NCI-H146 (cell line): ENCODE results near the gene DHX8.

Experiments used
- DNase-seq: peaks from one replicate; lab custom pipeline; 2025; lab: John Stamatoyannopoulos, UW

Gene DHX8

DNA sequence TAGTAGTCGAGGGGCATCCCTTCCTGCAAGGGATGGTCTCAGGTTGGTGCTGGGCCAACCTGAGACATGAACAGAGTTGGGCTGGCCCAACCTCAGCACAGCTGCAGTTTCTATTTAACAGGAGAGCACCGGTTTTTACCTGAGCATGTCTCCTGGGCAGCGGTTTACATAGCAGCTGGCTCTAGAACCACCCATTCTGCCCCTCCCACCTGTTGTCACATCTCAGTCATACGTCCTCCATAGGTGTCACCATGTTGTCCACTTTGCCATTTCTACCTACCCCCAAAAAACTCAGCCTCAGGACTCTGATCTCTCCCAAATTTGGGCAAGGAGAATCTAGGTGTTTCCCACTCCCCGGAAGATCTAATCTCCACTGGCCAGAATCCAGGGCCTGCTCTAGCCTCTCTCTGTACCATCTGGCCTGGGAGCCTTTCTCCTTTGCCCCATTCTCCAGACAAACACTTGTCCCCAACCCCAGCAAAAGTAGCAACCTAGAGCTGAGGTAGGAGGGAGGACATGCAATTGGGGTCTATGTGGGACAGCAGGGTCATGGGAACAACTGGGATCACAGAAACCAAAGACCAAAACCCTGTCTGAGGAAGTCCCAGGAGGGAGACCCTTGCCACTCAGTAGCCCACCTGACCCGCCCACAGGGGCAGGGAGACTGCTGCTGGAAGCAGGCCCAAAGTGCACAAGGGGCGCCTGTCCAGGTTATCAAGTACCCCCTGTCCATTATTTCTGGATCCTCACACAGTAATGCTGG, 43.3 kb downstream of the DHX8 start:
- no peak for DNase-seq

DNA sequence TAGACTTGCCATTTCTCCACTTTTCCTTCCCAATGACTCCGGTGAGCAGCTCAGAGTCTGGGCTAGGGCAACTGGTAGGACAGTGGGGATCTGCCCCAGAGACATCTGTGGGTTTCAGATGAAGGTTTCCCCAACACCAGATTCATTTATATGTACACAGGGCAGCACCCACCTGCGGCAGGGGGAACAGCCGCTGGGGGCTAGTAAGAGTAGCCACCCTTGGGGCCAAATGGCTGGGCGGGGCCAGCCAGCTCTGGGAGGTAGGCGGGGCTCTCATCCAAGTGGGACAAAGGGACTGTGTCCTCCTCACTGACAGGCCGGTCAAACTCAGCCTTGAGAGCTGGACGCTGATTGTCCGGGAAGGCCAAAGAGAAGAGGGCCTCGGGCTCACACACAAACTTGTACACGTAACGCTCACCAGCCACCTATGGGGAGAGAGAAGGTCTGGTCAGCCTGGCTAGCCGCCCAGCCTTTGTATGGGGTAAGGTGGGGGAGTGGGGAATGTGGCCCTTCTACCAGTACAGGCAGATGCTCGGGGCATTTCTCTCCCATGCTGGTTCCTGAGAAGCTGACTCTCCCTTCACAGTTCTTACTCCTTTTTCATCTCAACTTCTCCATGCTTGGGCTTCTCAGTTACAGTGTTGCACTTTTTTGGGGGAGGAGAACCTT, 44.7 kb downstream of the DHX8 start:
- DNase-seq, result no peak

DNA sequence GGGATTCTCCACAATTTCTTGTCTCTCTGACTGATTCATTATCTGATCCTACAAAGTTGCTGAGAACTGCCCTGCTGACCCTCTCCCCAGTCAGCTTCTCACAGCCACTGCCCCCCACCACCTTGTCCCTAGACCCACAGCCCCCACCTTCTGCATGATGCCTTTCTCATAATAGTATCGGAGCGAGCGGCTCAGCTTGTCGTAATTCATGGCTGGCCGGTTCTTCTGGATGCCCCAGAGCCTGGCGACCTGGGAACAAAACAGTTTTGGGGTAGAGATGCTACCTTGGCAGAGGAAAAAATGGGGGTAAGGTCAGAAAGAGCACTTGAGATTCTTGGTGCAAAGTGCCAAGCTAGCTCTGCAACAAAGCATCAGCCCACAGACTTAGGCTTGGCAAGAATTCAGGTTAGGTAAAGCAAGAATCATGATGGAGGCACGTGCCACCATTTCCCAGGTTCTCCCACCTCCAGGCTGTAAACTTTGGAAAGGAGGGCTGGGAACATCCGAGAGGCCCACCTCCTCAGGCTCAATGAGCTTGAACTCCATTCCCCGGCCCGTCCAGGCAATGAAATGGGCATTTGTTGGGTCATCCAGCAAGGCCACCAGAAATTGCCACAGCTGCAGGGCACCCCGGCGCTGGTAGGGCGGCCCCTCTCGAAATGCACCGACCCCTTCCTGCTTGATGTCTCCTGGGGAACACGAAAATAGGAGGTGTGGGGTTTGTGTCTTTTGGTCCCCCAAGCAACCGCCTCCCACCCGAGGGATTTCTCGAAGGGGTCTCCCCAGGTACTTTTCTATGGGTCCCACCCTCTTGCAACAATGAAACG, 45.4 kb downstream of the DHX8 start:
- DNase-seq, result no peak

DNA sequence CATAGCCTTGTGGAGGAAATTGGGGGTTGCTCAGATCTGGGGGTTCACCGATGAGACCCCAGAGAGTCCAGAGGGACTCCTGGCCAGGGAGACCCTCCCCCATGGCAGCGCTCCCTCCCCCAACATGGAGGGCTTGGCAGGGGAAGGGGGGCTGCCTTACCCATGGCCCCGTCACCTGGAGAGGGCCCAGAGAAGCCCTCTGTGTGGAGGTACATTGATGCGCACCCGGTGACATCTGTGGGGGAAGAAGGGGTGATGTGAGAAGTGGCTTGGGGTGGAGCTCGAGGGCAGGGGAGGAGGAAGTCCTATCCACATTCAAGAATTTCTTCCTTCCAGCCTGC, 46.1 kb downstream of the DHX8 start:
- no peak for DNase-seq

DNA sequence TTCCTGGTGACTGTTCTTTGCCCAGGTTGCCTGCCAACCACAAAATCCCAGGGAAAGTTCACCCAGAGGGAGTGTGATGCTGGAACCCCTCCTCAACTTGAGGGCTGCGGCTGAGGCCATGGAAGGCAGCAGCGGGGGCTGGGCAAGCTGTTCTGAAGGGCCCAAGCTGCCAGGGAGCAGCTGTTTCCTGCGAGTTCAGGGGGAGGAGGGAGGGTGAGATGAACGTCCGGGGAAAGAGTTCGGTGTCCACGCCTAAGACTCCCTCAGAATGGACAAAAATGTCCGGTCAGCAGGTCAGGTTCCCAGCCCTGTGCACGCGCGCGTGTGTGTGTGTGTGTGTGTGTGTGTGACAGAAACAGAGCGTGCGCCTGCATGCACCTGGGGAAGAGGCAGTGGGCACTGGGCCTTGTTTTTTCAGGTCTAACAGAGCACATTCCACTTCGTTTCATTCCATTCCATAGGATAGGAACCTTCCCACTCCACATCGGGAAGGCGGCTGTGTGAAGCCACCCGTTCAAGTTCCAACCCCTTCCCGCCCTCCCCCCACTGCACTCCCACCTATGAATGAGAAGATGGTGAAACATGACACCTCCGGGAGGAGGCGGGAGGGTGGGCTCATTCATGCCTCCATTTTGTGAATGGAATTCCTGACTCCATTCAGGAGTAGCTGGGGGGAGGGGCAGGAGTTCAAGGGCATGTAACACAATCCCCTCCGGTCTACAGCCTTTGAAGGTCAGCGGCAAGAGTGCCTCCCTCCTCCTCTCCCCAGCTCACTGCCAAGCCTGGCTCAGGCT, 46.7 kb downstream of the DHX8 start:
- peak; percentile 92 for DNase-seq

DNA sequence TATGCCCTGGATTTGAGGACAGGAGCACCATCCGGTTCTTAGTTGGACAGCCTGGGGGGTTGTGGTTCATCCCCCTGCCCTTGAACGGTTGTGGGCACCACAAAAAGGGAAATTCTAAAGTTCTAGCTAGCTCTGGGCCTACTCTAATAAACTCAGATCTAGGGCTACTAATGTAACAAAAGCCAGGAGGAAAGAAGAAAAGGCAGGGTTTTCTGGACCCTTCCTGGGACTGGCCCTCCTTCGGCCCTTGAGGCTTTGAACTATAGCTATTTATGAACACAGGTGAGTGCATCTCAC, 47.3 kb downstream of the DHX8 start:
- no peak for DNase-seq

DNA sequence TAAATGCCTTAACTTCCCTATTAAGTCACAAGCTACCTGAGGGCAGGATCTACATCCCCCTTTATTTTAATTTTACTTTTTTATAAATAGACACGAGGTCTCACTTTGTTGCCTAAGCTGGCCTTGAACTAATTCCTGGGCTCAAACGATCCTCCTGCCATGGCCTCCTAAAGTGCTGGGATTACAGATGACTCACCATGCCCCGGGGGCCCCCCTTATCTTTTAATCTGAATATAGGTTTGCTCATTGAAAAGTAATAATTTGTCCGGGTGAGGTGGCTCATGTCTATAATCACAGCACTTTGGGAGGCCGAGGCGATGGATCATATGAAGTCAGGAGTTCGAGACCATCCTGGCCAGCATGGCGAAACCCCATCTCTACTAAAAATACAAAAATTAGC, 48.2 kb downstream of the DHX8 start:
- no peak for DNase-seq

DNA sequence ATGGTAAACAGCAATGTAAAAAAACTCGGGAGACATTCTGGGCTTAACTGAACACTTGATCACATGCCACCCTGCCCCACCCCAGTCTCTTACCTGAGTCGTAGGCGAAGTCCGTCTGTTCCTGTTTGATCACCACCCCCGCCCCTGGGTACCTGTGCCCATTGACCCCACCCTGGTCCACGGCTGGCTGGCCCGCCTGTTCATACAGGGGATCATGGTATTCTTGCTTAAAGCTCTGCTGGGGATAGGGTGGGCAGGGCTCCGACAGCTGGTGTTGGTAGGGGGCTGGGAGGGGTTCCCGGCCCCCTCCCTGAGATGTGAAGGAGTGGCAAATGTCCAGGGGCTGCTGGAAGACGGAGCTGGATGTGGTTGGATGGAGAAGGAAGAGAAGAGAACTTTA, 48.8 kb downstream of the DHX8 start:
- no peak for DNase-seq

DNA sequence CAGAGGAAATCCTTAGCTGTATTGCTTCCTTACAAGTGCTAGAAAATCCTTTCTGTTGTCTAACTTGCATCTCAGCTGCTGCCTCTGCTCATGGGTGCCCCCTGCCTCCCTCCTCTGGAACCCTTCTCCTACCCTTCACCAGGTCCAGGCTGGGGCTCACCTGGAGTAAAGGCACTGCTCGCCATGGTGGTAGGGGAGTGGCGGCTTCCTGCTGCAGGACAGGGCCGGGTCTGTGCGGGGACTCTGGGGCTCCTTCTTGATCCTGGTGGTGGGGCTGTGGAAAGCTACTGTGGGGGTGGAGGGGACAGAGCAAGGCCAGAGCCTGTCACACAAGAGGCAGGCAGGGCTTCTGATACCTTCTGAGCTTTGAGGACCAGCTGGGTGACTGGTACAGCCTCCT, 49.9 kb downstream of the DHX8 start:
- no peak for DNase-seq

DNA sequence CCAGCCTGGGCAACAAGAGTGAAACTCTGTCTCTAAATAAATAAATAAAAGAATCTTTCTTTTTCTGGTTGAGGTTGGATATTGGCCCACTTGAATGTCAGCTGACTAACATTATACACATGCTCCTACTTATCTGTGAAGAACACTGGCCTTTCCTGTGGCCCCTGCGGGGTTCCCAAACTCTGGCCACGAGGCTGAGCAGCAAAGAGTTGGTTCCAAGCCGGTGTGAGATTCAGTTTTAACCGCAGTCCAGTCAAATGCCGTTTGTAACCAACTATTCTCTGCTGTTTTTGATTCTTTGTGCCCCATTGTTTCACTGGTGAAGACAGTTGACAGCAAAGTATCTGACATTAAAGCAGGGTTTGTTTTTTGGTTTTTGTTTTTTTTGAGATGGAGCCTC, 51.1 kb downstream of the DHX8 start:
- DNase-seq, result no peak

DNA sequence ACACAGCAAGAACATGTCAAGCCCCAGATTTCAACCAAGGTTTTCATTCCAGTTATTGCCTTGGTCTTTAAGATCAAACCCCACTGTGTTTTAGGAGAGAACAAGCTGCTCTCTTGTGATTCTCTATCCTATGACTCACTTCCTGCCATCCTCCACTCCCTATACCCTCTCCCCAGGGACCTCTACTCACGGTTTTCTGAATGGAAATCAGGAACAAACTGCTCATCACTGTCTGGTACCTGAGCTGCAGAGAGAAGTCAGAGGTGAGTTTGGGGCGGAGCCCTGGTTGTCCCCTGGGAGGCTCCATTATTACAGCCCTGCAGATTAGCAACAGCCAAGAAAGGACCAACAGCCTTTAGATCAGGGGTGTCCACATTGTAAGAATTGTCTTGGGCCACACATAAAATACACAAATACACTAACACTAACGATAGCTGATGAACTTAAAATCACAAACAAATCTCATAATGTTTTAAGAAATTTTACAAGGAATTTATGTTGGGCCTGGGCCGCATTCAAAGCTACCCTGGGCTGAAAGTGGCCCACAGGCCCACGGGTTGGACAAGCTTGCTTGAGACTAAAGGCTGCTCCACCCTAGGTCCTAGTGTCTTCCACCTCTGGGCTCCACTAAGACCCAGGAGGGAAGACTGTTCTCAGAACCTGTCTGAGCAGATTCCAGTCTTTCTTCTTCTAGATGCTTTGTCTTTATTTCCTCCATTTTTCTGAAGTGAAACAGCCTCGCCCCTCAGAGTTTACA, 52.6 kb downstream of the DHX8 start:
- DNase-seq, result no peak

DNA sequence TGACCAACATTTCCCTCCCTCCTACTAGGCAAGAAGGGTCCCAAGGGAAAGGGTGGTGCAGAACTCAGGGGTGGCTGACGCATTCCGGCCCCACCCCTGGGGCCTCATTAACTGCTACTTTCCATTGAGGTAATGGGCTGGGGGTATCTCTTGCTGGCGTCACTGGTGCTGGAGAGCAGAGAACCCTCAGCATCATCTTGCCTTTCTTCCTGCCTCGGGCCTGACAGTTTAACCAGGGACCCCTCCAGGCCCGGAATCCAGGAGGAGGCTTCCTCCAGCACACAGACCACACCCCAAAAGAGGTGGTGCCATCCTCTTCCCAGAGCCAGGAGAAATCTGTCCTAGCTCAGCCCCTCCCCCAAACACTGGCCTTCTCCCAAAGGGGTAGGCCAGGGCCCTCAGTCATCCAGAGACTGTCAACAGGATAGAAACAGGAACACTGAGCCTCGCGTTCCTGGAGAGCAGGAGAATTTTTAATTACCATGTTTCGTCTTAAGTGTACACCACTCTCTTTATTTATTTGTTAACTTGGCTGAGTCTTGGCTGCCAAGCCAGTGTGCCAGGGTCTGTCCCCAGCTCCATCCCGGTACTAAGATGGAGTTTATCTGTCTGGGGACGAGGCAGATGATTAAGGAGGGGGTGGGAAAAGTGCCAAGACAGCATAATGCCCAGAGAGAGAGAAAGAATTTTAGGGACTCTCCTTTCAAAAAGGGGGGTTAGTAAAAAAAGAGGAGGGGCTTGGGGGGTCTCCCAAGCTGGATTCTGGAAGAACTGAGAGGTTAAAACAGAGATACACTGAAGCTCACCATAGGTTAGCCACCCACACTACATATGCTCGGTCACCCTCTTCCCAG, 57.3 kb downstream of the DHX8 start:
- no peak for DNase-seq

DNA sequence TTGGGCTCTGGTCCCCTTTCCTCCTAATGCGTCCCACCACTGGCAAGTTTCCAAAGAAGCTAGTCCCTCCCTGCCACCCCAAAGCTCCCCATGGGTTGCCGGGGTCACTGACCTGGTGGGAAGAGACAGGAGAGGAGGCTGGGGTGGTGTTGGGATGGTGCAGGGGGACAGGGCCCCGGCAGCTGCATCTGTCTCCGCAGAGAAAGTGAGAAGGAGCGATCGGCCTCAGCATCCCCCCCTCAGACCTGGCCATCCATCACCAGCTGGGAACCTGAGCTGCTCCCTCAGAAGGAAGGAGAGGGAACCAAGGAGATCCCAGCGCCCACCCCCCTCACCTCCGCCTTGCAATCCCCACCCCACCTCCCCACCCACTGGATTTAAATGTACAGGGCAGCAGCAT, 59.1 kb downstream of the DHX8 start:
- DNase-seq, result no peak

DNA sequence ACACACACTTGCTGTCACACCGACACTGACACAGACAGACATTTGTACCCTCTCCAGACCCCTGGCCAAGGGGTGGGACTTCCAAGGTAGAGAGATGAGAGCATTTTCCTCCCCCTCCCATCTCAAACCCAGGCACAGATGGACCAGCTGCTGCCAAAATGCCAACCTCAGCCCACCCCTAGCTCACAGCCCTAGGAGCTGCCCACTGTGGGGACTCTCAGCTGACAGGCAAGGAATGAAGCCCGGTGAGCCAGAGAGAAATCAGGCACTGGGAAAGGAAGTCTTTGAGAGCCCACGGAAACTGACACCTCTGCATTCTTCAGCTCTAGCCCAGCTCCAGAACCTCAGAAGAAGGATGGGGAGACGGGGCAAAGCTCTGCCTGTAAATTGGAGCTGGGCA, 59.5 kb downstream of the DHX8 start:
- no peak for DNase-seq

DNA sequence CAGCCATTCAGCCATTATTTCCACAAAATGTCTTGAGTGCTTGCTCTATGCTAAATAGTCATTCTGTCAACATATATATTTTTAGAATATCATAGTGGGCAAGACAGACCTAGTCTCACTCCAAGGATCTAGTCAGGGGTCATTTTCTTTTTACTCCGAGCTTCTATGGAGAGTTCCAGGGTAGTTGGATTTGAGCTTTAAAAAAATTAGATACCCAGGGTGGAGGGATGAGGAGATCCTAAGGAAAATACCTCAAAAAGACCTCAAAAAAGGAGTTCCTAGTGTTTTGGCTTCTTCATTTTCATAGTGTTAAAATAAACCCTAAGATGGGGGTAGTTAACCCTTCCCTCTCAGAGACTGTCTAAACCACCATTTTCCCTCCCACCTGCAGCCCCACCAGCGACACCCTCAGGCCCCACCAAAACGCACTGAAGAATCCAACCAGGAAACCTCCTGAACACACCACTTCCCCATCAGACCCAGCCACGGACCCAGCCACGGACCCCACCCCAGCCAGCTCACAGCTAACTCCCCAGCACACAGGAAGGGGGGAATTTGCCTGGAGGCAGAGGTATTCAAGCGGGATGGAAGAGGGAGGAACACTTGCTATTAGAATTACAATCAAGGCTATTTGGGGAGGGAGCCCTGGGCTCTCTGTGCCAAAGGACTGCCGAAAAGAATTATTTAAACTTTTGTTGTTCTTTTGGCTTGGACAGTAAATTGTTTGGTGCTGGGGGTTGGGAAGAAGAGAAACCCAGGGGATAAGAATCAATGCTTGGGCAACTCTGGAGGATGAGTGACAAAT, 60.2 kb downstream of the DHX8 start:
- peak; percentile 38 for DNase-seq

DNA sequence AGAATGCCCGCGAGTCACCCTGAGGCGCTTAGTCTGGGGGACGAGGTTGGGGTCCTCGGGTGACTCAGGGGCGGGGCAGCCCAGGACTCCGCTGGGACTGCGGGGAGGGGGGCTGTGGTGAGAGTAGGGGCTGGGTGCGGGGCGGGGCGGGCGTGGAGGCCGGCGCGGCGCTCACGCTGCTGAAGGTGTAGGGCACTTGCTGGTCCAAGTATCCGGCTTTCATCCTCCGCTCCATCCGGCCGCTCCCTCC, 61.5 kb downstream of the DHX8 start:
- DNase-seq, result peak; percentile 56

DNA sequence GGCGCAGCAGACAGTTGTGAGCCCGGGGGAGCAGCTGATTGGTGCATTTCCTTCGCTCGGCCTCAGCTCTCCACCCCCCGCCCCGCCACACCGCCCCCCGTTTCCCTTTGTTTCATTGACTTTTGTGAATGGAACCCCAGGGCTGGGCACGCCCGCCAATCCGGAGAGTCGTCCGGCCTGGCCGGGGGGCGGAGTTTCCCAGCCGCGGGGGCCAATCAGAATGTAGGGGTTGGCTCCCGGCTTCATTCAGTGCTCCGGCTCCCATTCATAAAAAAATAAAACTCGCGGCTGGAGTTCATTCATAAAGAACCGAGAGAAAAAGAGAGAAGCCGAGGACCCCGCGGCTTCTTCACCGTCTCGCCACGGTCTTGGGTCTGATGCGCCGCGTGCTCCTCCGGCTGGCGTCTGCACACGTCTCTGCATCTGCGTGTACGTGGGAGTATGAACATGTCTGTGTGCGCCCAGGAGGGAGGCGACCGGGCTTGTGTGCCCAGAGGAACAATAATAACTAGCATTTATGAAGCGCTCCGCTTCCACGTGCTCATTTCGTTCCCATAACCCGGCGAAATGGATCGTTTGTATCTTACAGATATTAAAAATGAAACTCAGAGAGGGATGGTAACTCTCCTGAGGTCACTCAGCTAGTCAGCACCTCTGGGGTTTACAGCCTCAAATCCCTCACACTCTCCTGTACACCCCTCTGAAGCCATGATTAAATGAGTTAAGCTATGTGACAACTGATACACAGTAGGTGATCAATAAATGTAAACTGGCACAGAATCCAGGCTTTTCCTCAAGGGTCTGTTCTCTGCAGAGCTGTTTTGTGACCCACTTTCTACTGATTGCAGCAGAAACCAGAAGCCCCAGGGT, 62.8 kb downstream of the DHX8 start, which contains the start of gene ETV4:
Gene ETV4 (minus strand): TSS at position 22 of the 870 bp plus-strand sequence. CDS start 723 bp downstream, outside the sequence.
- peak; percentile 93 for DNase-seq

DNA sequence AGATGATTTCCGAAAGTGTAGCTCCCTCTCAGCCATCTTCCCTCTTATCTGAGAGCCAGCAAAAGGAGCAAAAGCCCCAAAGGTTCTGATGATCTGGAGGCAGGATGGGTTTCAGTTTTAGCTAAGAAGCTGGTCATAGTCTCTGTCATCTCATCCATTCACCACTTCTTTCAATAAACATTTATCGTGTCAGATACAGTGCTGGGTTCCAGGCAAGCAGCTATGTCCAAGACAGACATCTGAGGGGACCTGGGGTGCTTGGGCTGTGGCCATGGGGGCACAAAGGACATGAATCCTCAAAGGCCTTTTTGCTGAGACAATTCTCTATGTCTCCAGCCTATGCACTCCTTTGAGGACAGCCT, 63.4 kb downstream of the DHX8 start:
- DNase-seq, result no peak

DNA sequence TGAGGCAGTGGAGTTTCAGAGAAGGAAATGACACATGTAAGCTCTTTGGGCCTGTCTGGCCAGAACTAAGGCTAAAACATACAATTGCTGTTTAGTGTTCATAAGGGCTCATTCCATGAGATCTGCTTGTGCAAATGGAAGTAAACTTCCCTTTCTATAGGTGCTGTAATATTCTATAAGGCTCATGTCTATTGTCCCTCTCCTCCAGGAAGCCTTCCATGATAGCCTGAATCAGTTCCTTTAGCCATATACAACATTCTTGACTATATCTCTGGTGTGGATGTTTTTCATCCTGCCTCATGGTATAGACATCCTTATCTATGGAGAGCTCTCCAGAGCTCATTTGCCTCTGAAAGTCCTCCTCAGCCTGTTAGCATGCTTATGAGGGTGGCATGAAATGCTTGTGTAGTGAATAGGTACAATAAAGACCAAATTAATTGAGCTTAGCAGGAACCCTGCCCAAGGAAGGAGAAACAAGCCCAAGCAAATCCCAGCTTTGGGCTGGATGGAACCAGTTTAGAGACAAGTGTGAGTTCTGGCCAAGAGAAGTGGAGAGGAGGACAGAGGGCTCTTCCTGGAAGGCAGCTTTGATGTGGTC, 64.0 kb downstream of the DHX8 start:
- DNase-seq, result no peak
